NCI-H524 (cell line): ENCODE data around the gene NINL.

Source experiments
- DNase-seq, 2 experiments: peaks; one replicate each; lab custom pipeline; 2025; lab: John Stamatoyannopoulos, UW

The NINL gene

GRCh38 chr20:25500880-25501351 is 84.4 kb downstream of the NINL start:
- no peak for DNase-seq

- DNase-seq = peak in 1 of 2 experiments; percentile 25
Measured at GRCh38 chr20:25499855-25500434, 85.4 kb downstream of the NINL start.

GRCh38 chr20:25499031-25499430 is 86.3 kb downstream of the NINL start:
- no peak for DNase-seq

GRCh38 chr20:25498280-25498606 is 87.1 kb downstream of the NINL start:
- no peak for DNase-seq

- no peak for DNase-seq
Measured at GRCh38 chr20:25497586-25498279, 87.6 kb downstream of the NINL start.

GRCh38 chr20:25496968-25497401 is 88.3 kb downstream of the NINL start:
- peak in 1 of 2 experiments; percentile 76 for DNase-seq

- no peak for DNase-seq
Measured at GRCh38 chr20:25496165-25496967, 89.0 kb downstream of the NINL start.

- DNase-seq = no peak
Measured at GRCh38 chr20:25495189-25495824, 90.0 kb downstream of the NINL start.

- DNase-seq = no peak
Measured at GRCh38 chr20:25494506-25495188, 90.7 kb downstream of the NINL start.

GRCh38 chr20:25493748-25494505 is 91.4 kb downstream of the NINL start:
- DNase-seq = no peak

GRCh38 chr20:25493137-25493536 is 92.2 kb downstream of the NINL start:
- no peak for DNase-seq

- DNase-seq = no peak
Measured at GRCh38 chr20:25491446-25492038, 93.8 kb downstream of the NINL start.

GRCh38 chr20:25490656-25491445 is 94.5 kb downstream of the NINL start:
- DNase-seq = no peak

GRCh38 chr20:25489221-25489871 is 96.0 kb downstream of the NINL start:
- no peak for DNase-seq

- no peak for DNase-seq
Measured at GRCh38 chr20:25487975-25488374, 97.4 kb downstream of the NINL start.

- no peak for DNase-seq
Measured at GRCh38 chr20:25487306-25487705, 98.0 kb downstream of the NINL start.

- DNase-seq = peak; percentile 70 to 89
Measured at GRCh38 chr20:25486377-25486776, 99.0 kb downstream of the NINL start.

GRCh38 chr20:25485872-25486271 is 99.5 kb downstream of the NINL start:
- no peak for DNase-seq

- DNase-seq = no peak
Measured at GRCh38 chr20:25484911-25485511, 100.3 kb downstream of the NINL start.
